Measurements from ENCODE around the gene FRAT1.
"Not testable (repeated sequence)": the region's sequence is repeated elsewhere in the genome, so short reads cannot be mapped to it uniquely, and the experiment has no call there.

The FRAT1 gene

GRCh38 chr10:97334370-97335175, 15.5 kb downstream of the FRAT1 start, which contains the start of gene FRAT2:
TSS of gene FRAT2 (minus strand) at chr10:97334729. CDS start at chr10:97334572, 157 bp downstream.
- DNase-seq (ENCODE audit: extremely low read depth in 1 of 2, low read depth in 1 of 2): peak; percentile 51 to 82

GRCh38 chr10:97335188-97335619, 16.1 kb downstream of the FRAT1 start:
- no peak for DNase-seq (ENCODE audit: extremely low read depth in 1 of 2, low read depth in 1 of 2)

- DNase-seq (ENCODE audit: extremely low read depth in 1 of 2, low read depth in 1 of 2): no peak
These were observed 16.9 kb downstream of the FRAT1 start for GRCh38 chr10:97336006-97336405.

- DNase-seq (ENCODE audit: extremely low read depth in 1 of 2, low read depth in 1 of 2): no peak
These were observed 17.4 kb downstream of the FRAT1 start for GRCh38 chr10:97336446-97336845.

GRCh38 chr10:97336942-97337831, 18.1 kb downstream of the FRAT1 start:
- no peak for DNase-seq (ENCODE audit: extremely low read depth in 1 of 2, low read depth in 1 of 2)

- DNase-seq (ENCODE audit: extremely low read depth in 1 of 2, low read depth in 1 of 2): no peak
These were observed 19.0 kb downstream of the FRAT1 start for GRCh38 chr10:97338041-97338440.

GRCh38 chr10:97341416-97341815, 22.3 kb downstream of the FRAT1 start:
- no peak for DNase-seq (ENCODE audit: extremely low read depth in 1 of 2, low read depth in 1 of 2)

GRCh38 chr10:97343664-97344063, 24.6 kb downstream of the FRAT1 start:
- DNase-seq (ENCODE audit: extremely low read depth in 1 of 2, low read depth in 1 of 2): not testable (repeated sequence)

- no peak for DNase-seq (ENCODE audit: extremely low read depth in 1 of 2, low read depth in 1 of 2)
These were observed 28.2 kb downstream of the FRAT1 start for GRCh38 chr10:97347317-97347716.

GRCh38 chr10:97349752-97350513, 30.9 kb downstream of the FRAT1 start:
- DNase-seq (ENCODE audit: extremely low read depth in 1 of 2, low read depth in 1 of 2): no peak

- DNase-seq (ENCODE audit: extremely low read depth in 1 of 2, low read depth in 1 of 2): no peak
These were observed 34.9 kb downstream of the FRAT1 start for GRCh38 chr10:97353945-97354344.

- DNase-seq (ENCODE audit: extremely low read depth in 1 of 2, low read depth in 1 of 2): no peak
These were observed 36.5 kb downstream of the FRAT1 start for GRCh38 chr10:97355571-97355975.

- no peak for DNase-seq (ENCODE audit: extremely low read depth in 1 of 2, low read depth in 1 of 2)
These were observed 37.3 kb downstream of the FRAT1 start for GRCh38 chr10:97356318-97356914.

- DNase-seq (ENCODE audit: extremely low read depth in 1 of 2, low read depth in 1 of 2): no peak
These were observed 37.8 kb downstream of the FRAT1 start for GRCh38 chr10:97356918-97357317.

- DNase-seq (ENCODE audit: extremely low read depth in 1 of 2, low read depth in 1 of 2): no peak
These were observed 39.3 kb downstream of the FRAT1 start for GRCh38 chr10:97358349-97358748.

GRCh38 chr10:97358781-97359180, 39.7 kb downstream of the FRAT1 start:
- DNase-seq (ENCODE audit: extremely low read depth in 1 of 2, low read depth in 1 of 2): no peak

- no peak for DNase-seq (ENCODE audit: extremely low read depth in 1 of 2, low read depth in 1 of 2)
These were observed 41.9 kb downstream of the FRAT1 start for GRCh38 chr10:97360705-97361536.

GRCh38 chr10:97361537-97361901, 42.4 kb downstream of the FRAT1 start:
- DNase-seq (ENCODE audit: extremely low read depth in 1 of 2, low read depth in 1 of 2): no peak

GRCh38 chr10:97362310-97363033, 43.4 kb downstream of the FRAT1 start:
- no peak for DNase-seq (ENCODE audit: extremely low read depth in 1 of 2, low read depth in 1 of 2)
